ENCODE measurements around the gene ABCA7. TPM values are rescaled to one million over a fixed set of nuclear protein-coding genes. Genes with fewer than 3 reads are reported as not detected.

ABCA7 gene
- total and polyA plus RNA-seq, 2 of the 13 experiments (the other 11 are each of a cell fraction or from before 2014, with no cell fraction given) = 4.4 to 32.4 TPM

- TF ChIP-seq, protein P1, sequence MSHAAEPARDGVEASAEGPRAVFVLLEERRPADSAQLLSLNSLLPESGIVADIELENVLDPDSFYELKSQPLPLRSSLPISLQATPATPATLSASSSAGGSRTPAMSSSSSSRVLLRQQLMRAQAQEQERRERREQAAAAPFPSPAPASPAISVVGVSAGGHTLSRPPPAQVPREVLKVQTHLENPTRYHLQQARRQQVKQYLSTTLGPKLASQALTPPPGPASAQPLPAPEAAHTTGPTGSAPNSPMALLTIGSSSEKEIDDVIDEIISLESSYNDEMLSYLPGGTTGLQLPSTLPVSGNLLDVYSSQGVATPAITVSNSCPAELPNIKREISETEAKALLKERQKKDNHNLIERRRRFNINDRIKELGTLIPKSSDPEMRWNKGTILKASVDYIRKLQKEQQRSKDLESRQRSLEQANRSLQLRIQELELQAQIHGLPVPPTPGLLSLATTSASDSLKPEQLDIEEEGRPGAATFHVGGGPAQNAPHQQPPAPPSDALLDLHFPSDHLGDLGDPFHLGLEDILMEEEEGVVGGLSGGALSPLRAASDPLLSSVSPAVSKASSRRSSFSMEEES (CRISPR knock-in tag; IDR thresholded peaks at IDR 0.05) = peak; percentile 72
- TF ChIP-seq ZNF563 (CRISPR knock-in tag; IDR thresholded peaks at IDR 0.05) (no peak), BORCS8-MEF2B (CRISPR knock-in tag; IDR thresholded peaks at IDR 0.05) (peak; percentile 45; the same call in 1 of the 2 replicates), ZNF142 (CRISPR knock-in tag; IDR thresholded peaks at IDR 0.05) (no peak), ZSCAN21 (CRISPR knock-in tag; IDR thresholded peaks at IDR 0.05; ENCODE audit: borderline replicate concordance) (no peak; the same call in 1 of the 2 replicates), ZNF766 (CRISPR knock-in tag; IDR thresholded peaks at IDR 0.05; ENCODE audit: borderline replicate concordance) (0 out of 2 replicates have a peak, but pooled peaks have one; percentile 38), STAT5B (CRISPR knock-in tag; IDR thresholded peaks at IDR 0.05) (no peak), PRDM10 (CRISPR knock-in tag; IDR thresholded peaks at IDR 0.05; ENCODE audit: low read depth) (0 out of 2 replicates have a peak, but pooled peaks have one; percentile 10), ZNF331 (CRISPR knock-in tag; IDR thresholded peaks at IDR 0.05) (no peak), ZNF382 (CRISPR knock-in tag; IDR thresholded peaks at IDR 0.05; ENCODE audit: borderline replicate concordance) (no peak)
- TF ChIP-seq, protein P2, sequence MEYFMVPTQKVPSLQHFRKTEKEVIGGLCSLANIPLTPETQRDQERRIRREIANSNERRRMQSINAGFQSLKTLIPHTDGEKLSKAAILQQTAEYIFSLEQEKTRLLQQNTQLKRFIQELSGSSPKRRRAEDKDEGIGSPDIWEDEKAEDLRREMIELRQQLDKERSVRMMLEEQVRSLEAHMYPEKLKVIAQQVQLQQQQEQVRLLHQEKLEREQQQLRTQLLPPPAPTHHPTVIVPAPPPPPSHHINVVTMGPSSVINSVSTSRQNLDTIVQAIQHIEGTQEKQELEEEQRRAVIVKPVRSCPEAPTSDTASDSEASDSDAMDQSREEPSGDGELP (IDR thresholded peaks at IDR 0.05; ENCODE audit: borderline replicate concordance, low read depth) = peak; percentile 73; the same call in 1 of the 2 replicates
- TF ChIP-seq, protein P3, sequence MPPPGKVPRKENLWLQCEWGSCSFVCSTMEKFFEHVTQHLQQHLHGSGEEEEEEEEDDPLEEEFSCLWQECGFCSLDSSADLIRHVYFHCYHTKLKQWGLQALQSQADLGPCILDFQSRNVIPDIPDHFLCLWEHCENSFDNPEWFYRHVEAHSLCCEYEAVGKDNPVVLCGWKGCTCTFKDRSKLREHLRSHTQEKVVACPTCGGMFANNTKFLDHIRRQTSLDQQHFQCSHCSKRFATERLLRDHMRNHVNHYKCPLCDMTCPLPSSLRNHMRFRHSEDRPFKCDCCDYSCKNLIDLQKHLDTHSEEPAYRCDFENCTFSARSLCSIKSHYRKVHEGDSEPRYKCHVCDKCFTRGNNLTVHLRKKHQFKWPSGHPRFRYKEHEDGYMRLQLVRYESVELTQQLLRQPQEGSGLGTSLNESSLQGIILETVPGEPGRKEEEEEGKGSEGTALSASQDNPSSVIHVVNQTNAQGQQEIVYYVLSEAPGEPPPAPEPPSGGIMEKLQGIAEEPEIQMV (CRISPR knock-in tag; IDR thresholded peaks at IDR 0.05; ENCODE audit: low read depth) = no peak
- TF ChIP-seq, protein P4, sequence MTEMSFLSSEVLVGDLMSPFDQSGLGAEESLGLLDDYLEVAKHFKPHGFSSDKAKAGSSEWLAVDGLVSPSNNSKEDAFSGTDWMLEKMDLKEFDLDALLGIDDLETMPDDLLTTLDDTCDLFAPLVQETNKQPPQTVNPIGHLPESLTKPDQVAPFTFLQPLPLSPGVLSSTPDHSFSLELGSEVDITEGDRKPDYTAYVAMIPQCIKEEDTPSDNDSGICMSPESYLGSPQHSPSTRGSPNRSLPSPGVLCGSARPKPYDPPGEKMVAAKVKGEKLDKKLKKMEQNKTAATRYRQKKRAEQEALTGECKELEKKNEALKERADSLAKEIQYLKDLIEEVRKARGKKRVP (CRISPR knock-in tag; IDR thresholded peaks at IDR 0.05) = no peak
Observed at GRCh38 chr19:1093811-1094553, 54.1 kb downstream of the ABCA7 start (continued).

Data from HepG2 (cell line).